CD4-positive, alpha-beta memory T cell (primary cell): ENCODE measurements around the gene C2orf49. TPM values are rescaled to one million over a fixed set of nuclear protein-coding genes. Genes with fewer than 3 reads are reported as not detected.

Source experiments
- CTCF ChIA-PET: fragments of 350-600 bp; sonication (Branson Sonifier 250); formaldehyde crosslinking; loops from one replicate; lab custom pipeline; 2021; ENCODE audit warnings: inconsistent platforms; ENCODE audit not compliant: partially characterized antibody; lab: Charles Lee
- POLR2A ChIA-PET: fragments of 350-600 bp; sonication (Branson Sonifier 250); formaldehyde crosslinking; loops from one replicate; lab custom pipeline; 2021; ENCODE audit not compliant: partially characterized antibody; lab: Charles Lee
- DNase-seq, 5 donors: peaks; one replicate each; pipeline versions ENCODE4 v3.0.0 to v3.0.0-alpha.2; 2020 to 2022; ENCODE audit warnings: mixed read lengths in 1 of 5
- H3K27ac ChIP-seq: one replicate; pipeline ENCODE4 v1.7.0; 2013; ENCODE audit warnings: low read depth, low read length
- H3K27me3 ChIP-seq: 2 replicates; pipeline ENCODE4 v1.7.0; 2013; ENCODE audit warnings: mild to moderate bottlenecking, low read length, moderate library complexity; ENCODE audit not compliant: insufficient read depth
- H3K36me3 ChIP-seq: 2 replicates; pipeline ENCODE4 v1.7.0; 2013; ENCODE audit warnings: mild to moderate bottlenecking, low read length, moderate library complexity; ENCODE audit not compliant: insufficient read depth
- H3K4me1 ChIP-seq: 2 replicates; pipeline ENCODE4 v1.7.0; 2013; ENCODE audit warnings: mild to moderate bottlenecking, low read length, moderate library complexity; ENCODE audit not compliant: insufficient read depth
- H3K4me3 ChIP-seq, 2 donors: one replicate each; pipeline ENCODE4 v1.7.0; 2013; ENCODE audit warnings: low read length in 2 of 2, mild to moderate bottlenecking in 1 of 2
- H3K9me3 ChIP-seq, 2 donors: one replicate each; pipeline ENCODE4 v1.7.0; 2013; ENCODE audit warnings: low read length in 2 of 2, control low read depth in 1 of 2; ENCODE audit not compliant: control insufficient read depth in 1 of 2
- H3K27ac Mint-ChIP-seq, 7 donors: one replicate each; pipeline ENCODE4 v1.8.0; 2020 to 2021; ENCODE audit warnings: mixed read lengths in 7 of 7, mild to moderate bottlenecking in 6 of 7, inconsistent platforms in 3 of 7, moderate library complexity in 3 of 7
- H3K27me3 Mint-ChIP-seq, 2 donors: one replicate each; pipeline ENCODE4 v1.8.0; 2020 to 2021; ENCODE audit warnings: mixed read lengths in 2 of 2
- H3K36me3 Mint-ChIP-seq, 2 donors: one replicate each; pipeline ENCODE4 v1.8.0; 2020 to 2021; ENCODE audit warnings: mixed read lengths in 2 of 2, inconsistent platforms in 1 of 2, mild to moderate bottlenecking in 1 of 2
- H3K4me1 Mint-ChIP-seq, 4 donors: one replicate each; pipeline ENCODE4 v1.8.0; 2020 to 2021; ENCODE audit warnings: mixed read lengths in 4 of 4, mild to moderate bottlenecking in 1 of 4
- H3K4me3 Mint-ChIP-seq, 8 donors: one replicate each; pipeline ENCODE4 v1.8.0; 2020 to 2021; ENCODE audit warnings: mixed read lengths in 8 of 8, mild to moderate bottlenecking in 7 of 8, moderate library complexity in 6 of 8, inconsistent platforms in 3 of 8
- H3K9me3 Mint-ChIP-seq, 8 donors: one replicate each; pipeline ENCODE4 v1.8.0; 2020 to 2021; ENCODE audit warnings: mixed read lengths in 8 of 8, mild to moderate bottlenecking in 5 of 8, inconsistent platforms in 3 of 8, moderate library complexity in 1 of 8
- intact Hi-C: fragments of 100-400 bp; cut with micrococcal nuclease; formaldehyde crosslinking; loops from one replicate; pipeline ENCODE4 v1.15.1; 2023
- polyA plus RNA-seq, 2 donors: library from polyadenylated mRNA; unstranded; fragments of 300-500 nt; fragmentation: Illumina TruSeq; gene quantifications; one replicate each; pipeline ENCODE4 v1.2.3, GENCODE V29; 2021
- total RNA-seq, 2 experiments: library from RNA; stranded (reverse); gene quantifications; one replicate each; pipeline ENCODE4 v1.2.3, GENCODE V29; 2021

C2orf49 gene
- total and polyA plus RNA-seq, 4 experiments from 2014 or later = 8.7 to 29.9 (median 20.2) TPM

- H3K9me3 ChIP-seq = peaks cover 0 to 7% of the 10 kb centered on the region in 2 donors
- Mint-ChIP-seq H3K27me3 (no peaks in the 10 kb centered on the region), H3K36me3 (peaks cover 29 to 32% of the 10 kb centered on the region in 2 donors), H3K9me3 (peaks cover 0 to 15% (median 10%) of the 10 kb centered on the region in 8 donors), H3K4me3 (peak overlapping the region in 3 of 8 donors; percentile 5 to 37 (median 15)), H3K4me1 (peaks cover 16 to 28% (median 22%) of the 10 kb centered on the region in 4 donors), H3K27ac (peak overlapping the region in 6 of 7 donors; percentile 8 to 82 (median 40))
- intact Hi-C loops = no loop called here
- peak in 2 of 5 donors; percentile 24 to 27 for DNase-seq
- peaks cover 12% of the 10 kb centered on the region for H3K4me1 ChIP-seq
- no peak overlapping the region for H3K27ac ChIP-seq
- peaks cover 15% of the 10 kb centered on the region for H3K36me3 ChIP-seq
- ChIA-PET POLR2A (no interaction called here), CTCF (interaction anchor here (1.3 to 5.0 kb wide), 2 partner anchors 155 to 160 kb away, joined by 3 to 20 read pairs; no protein-coding TSS in a partner anchor)
- H3K4me3 ChIP-seq = no peak overlapping the region
- H3K27me3 ChIP-seq = no peaks in the 10 kb centered on the region
Observed at GRCh38 chr2:105361102-105361889, 24.0 kb downstream of the C2orf49 start.

- no peak for DNase-seq
- peak overlapping the region in 1 of 7 donors; percentile 52 for H3K27ac Mint-ChIP-seq
- peaks cover 0 to 2% (median 0%) of the 10 kb centered on the region in 8 donors for H3K9me3 Mint-ChIP-seq
- Histone ChIP-seq H3K27ac (no peak overlapping the region), H3K9me3 (no peaks in the 10 kb centered on the region), H3K4me3 (no peak overlapping the region), H3K36me3 (peaks cover 10% of the 10 kb centered on the region), H3K27me3 (no peaks in the 10 kb centered on the region), H3K4me1 (peaks cover 12% of the 10 kb centered on the region)
- intact Hi-C loops = no loop called here
- no peaks in the 10 kb centered on the region for H3K27me3 Mint-ChIP-seq
- peaks cover 16 to 28% (median 22%) of the 10 kb centered on the region in 4 donors for H3K4me1 Mint-ChIP-seq
- peaks cover 16% of the 10 kb centered on the region in 2 donors for H3K36me3 Mint-ChIP-seq
- no peak overlapping the region for H3K4me3 Mint-ChIP-seq
- ChIA-PET CTCF (interaction anchor here (1.1 to 5.0 kb wide), 6 partner anchors 18 to 184 kb away, joined by 3 to 20 read pairs (median 4); no protein-coding TSS in a partner anchor), POLR2A (no interaction called here)
Observed at GRCh38 chr2:105362862-105363591, 25.7 kb downstream of the C2orf49 start.

- Histone ChIP-seq H3K9me3 (no peaks in the 10 kb centered on the region), H3K36me3 (peaks cover 2% of the 10 kb centered on the region), H3K27me3 (no peaks in the 10 kb centered on the region), H3K4me3 (no peak overlapping the region), H3K27ac (no peak overlapping the region), H3K4me1 (peaks cover 14% of the 10 kb centered on the region)
- Mint-ChIP-seq H3K36me3 (peaks cover 3 to 6% of the 10 kb centered on the region in 2 donors), H3K27ac (no peak overlapping the region), H3K9me3 (peaks cover 0 to under 1% (median 0%) of the 10 kb centered on the region in 8 donors), H3K27me3 (no peaks in the 10 kb centered on the region), H3K4me3 (no peak overlapping the region), H3K4me1 (peaks cover 16 to 29% (median 22%) of the 10 kb centered on the region in 4 donors)
- CTCF ChIA-PET = interaction anchor here (0.7 to 5.0 kb wide), 4 partner anchors 145 to 182 kb away, joined by 3 to 20 read pairs (median 4); no protein-coding TSS in a partner anchor
- DNase-seq = no peak
- intact Hi-C loops = no loop called here
- POLR2A ChIA-PET = no interaction called here
Observed at GRCh38 chr2:105364436-105365139, 27.2 kb downstream of the C2orf49 start.

- Histone ChIP-seq H3K27ac (no peak overlapping the region), H3K4me3 (no peak overlapping the region), H3K4me1 (peaks cover 20% of the 10 kb centered on the region), H3K9me3 (no peaks in the 10 kb centered on the region), H3K36me3 (no peaks in the 10 kb centered on the region), H3K27me3 (no peaks in the 10 kb centered on the region)
- ChIA-PET POLR2A (no interaction called here), CTCF (interaction anchor here (5.0 kb wide), 1 partner anchor 156 kb away, joined by 20 read pairs; no protein-coding TSS in a partner anchor)
- H3K4me1 Mint-ChIP-seq = peaks cover 19 to 30% (median 25%) of the 10 kb centered on the region in 4 donors
- intact Hi-C loops = no loop called here
- H3K36me3 Mint-ChIP-seq = peaks cover 0 to 3% of the 10 kb centered on the region in 2 donors
- H3K27ac Mint-ChIP-seq = no peak overlapping the region
- H3K9me3 Mint-ChIP-seq = no peaks in the 10 kb centered on the region
- no peak for DNase-seq
- H3K4me3 Mint-ChIP-seq = no peak overlapping the region
- H3K27me3 Mint-ChIP-seq = no peaks in the 10 kb centered on the region
Observed at GRCh38 chr2:105365206-105365605, 27.9 kb downstream of the C2orf49 start.

GRCh38 chr2:105368759-105369408 is 31.5 kb downstream of the C2orf49 start:
- Histone ChIP-seq H3K9me3 (no peaks in the 10 kb centered on the region), H3K4me3 (no peak overlapping the region), H3K27me3 (no peaks in the 10 kb centered on the region), H3K4me1 (peaks cover 21% of the 10 kb centered on the region), H3K36me3 (no peaks in the 10 kb centered on the region), H3K27ac (no peak overlapping the region)
- ChIA-PET CTCF (interaction anchor here (0.6 to 3.6 kb wide), 12 partner anchors 9 to 419 kb away, joined by 3 to 77 read pairs (median 4); no protein-coding TSS in a partner anchor), POLR2A (no interaction called here)
- Mint-ChIP-seq H3K4me1 (peaks cover 12 to 20% (median 18%) of the 10 kb centered on the region in 4 donors), H3K27me3 (no peaks in the 10 kb centered on the region), H3K27ac (no peak overlapping the region), H3K9me3 (no peaks in the 10 kb centered on the region), H3K36me3 (no peaks in the 10 kb centered on the region), H3K4me3 (no peak overlapping the region)
- intact Hi-C loops = loop anchor here (1.0 to 2.0 kb wide), 4 partner anchors 152 to 1213 kb away; no protein-coding TSS in a partner anchor
- no peak for DNase-seq
